OCI-LY1 (cell line): ENCODE measurements around the gene MLLT1.

ENCODE experiments used
- CTCF ChIP-seq: fragments of 200-600 bp; sonication (generic), shearing (Covaris generic); IDR thresholded peaks from 2 replicates; pipeline ENCODE4 v1.5.1; 2017; ENCODE audit warnings: mild to moderate bottlenecking, antibody characterized with exemption, low read length, moderate library complexity, mixed read lengths
- EZH2 ChIP-seq: fragments of 200-600 bp; sonication (generic), shearing (Covaris generic); IDR thresholded peaks from 2 replicates; pipeline ENCODE4 v1.8.0; 2017; ENCODE audit warnings: borderline replicate concordance, mixed run types, mild to moderate bottlenecking, antibody characterized with exemption, low read length, moderate library complexity, mixed read lengths

- TF ChIP-seq CTCF (no peak), EZH2 (no peak)
Measured at GRCh38 chr19:6220385-6221191, 59.2 kb downstream of the MLLT1 start.
